HEK293 (cell line): ENCODE measurements around the gene C17orf58.

Experiments
- BCL6B ChIP-seq: fragments of 450-650 bp; formaldehyde crosslinking; IDR thresholded peaks from 2 replicates; pipeline ENCODE4 v1.5.1; 2017; ENCODE audit warnings: missing biosample characterization, missing genetic modification characterization
- CTCF ChIP-seq: fragments of 450-650 bp; formaldehyde crosslinking; IDR thresholded peaks from 2 replicates; pipeline ENCODE4 v1.5.1; 2016; ENCODE audit warnings: missing biosample characterization, missing genetic modification characterization
- KLF8 ChIP-seq: fragments of 450-650 bp; formaldehyde crosslinking; IDR thresholded peaks from 2 replicates; pipeline ENCODE4 v1.5.1; 2016; ENCODE audit warnings: missing biosample characterization, missing genetic modification characterization
- KLF9 ChIP-seq: fragments of 450-650 bp; formaldehyde crosslinking; IDR thresholded peaks from 2 replicates; pipeline ENCODE4 v1.5.1; 2016; ENCODE audit warnings: missing biosample characterization, missing genetic modification characterization, low read depth
- SP2 ChIP-seq: fragments of 450-650 bp; formaldehyde crosslinking; IDR thresholded peaks from 2 replicates; pipeline ENCODE4 v1.5.1; 2016; ENCODE audit warnings: missing biosample characterization, missing genetic modification characterization
- SP3 ChIP-seq: fragments of 450-650 bp; formaldehyde crosslinking; IDR thresholded peaks from 2 replicates; pipeline ENCODE4 v1.5.1; 2016; ENCODE audit warnings: missing biosample characterization, missing genetic modification characterization
- ZBTB17 ChIP-seq: fragments of 450-650 bp; formaldehyde crosslinking; IDR thresholded peaks from 2 replicates; pipeline ENCODE4 v1.5.1; 2016; ENCODE audit warnings: missing biosample characterization, missing genetic modification characterization
- ZBTB20 ChIP-seq: fragments of 450-650 bp; formaldehyde crosslinking; IDR thresholded peaks from 2 replicates; pipeline ENCODE4 v1.5.1; 2016; ENCODE audit warnings: missing biosample characterization, missing genetic modification characterization
- ZBTB48 ChIP-seq: fragments of 450-650 bp; formaldehyde crosslinking; IDR thresholded peaks from 2 replicates; pipeline ENCODE4 v1.5.1; 2016; ENCODE audit warnings: missing biosample characterization, missing genetic modification characterization
- ZBTB6 ChIP-seq: fragments of 450-650 bp; formaldehyde crosslinking; IDR thresholded peaks from 2 replicates; pipeline ENCODE4 v1.5.1; 2017; ENCODE audit warnings: missing biosample characterization, missing genetic modification characterization
- ZBTB7A ChIP-seq: fragments of 450-650 bp; formaldehyde crosslinking; IDR thresholded peaks from 2 replicates; pipeline ENCODE4 v1.5.1; 2016; ENCODE audit warnings: low read depth, missing biosample characterization, missing genetic modification characterization
- ZEB2 ChIP-seq: fragments of 450-650 bp; formaldehyde crosslinking; IDR thresholded peaks from 2 replicates; pipeline ENCODE4 v1.5.1; 2016; ENCODE audit warnings: missing biosample characterization, missing genetic modification characterization
- ZIC2 ChIP-seq: fragments of 450-650 bp; formaldehyde crosslinking; IDR thresholded peaks from 2 replicates; pipeline ENCODE4 v1.5.1; 2016; ENCODE audit warnings: missing biosample characterization, missing genetic modification characterization
- ZNF138 ChIP-seq: fragments of 450-650 bp; formaldehyde crosslinking; IDR thresholded peaks from 2 replicates; pipeline ENCODE4 v1.5.1; 2016; ENCODE audit warnings: missing biosample characterization, missing genetic modification characterization, borderline replicate concordance
- ZNF157 ChIP-seq: fragments of 450-650 bp; formaldehyde crosslinking; IDR thresholded peaks from 2 replicates; pipeline ENCODE4 v1.5.1; 2016; ENCODE audit warnings: missing biosample characterization, missing genetic modification characterization
- ZNF16 ChIP-seq: fragments of 450-650 bp; formaldehyde crosslinking; IDR thresholded peaks from 2 replicates; pipeline ENCODE4 v1.5.1; 2016; ENCODE audit warnings: low read depth, missing biosample characterization, missing genetic modification characterization
- ZNF202 ChIP-seq: fragments of 450-650 bp; formaldehyde crosslinking; IDR thresholded peaks from 2 replicates; pipeline ENCODE4 v1.5.1; 2016; ENCODE audit warnings: missing biosample characterization, missing genetic modification characterization, borderline replicate concordance
- ZNF211 ChIP-seq: fragments of 450-650 bp; formaldehyde crosslinking; IDR thresholded peaks from 2 replicates; pipeline ENCODE4 v1.5.1; 2016; ENCODE audit warnings: low read depth, missing biosample characterization, missing genetic modification characterization
- ZNF248 ChIP-seq: fragments of 450-650 bp; formaldehyde crosslinking; IDR thresholded peaks from 2 replicates; pipeline ENCODE4 v1.5.1; 2017; ENCODE audit warnings: missing biosample characterization, missing genetic modification characterization
- ZNF324 ChIP-seq: fragments of 450-650 bp; formaldehyde crosslinking; IDR thresholded peaks from 2 replicates; pipeline ENCODE4 v1.5.1; 2016; ENCODE audit warnings: missing biosample characterization, missing genetic modification characterization
- ZNF391 ChIP-seq: fragments of 450-650 bp; formaldehyde crosslinking; IDR thresholded peaks from 2 replicates; pipeline ENCODE4 v1.5.1; 2016; ENCODE audit warnings: low read depth, missing biosample characterization, missing genetic modification characterization, borderline replicate concordance
- ZNF394 ChIP-seq: fragments of 450-650 bp; formaldehyde crosslinking; IDR thresholded peaks from 2 replicates; pipeline ENCODE4 v1.5.1; 2016; ENCODE audit warnings: missing biosample characterization, missing genetic modification characterization, mild to moderate bottlenecking, moderate library complexity, borderline replicate concordance
- ZNF423 ChIP-seq: fragments of 450-650 bp; formaldehyde crosslinking; IDR thresholded peaks from 2 replicates; pipeline ENCODE4 v1.5.1; 2016; ENCODE audit warnings: missing biosample characterization, missing genetic modification characterization
- ZNF501 ChIP-seq: fragments of 450-650 bp; formaldehyde crosslinking; IDR thresholded peaks from 2 replicates; pipeline ENCODE4 v1.5.1; 2016; ENCODE audit warnings: missing biosample characterization, missing genetic modification characterization
- ZNF521 ChIP-seq: fragments of 450-650 bp; formaldehyde crosslinking; IDR thresholded peaks from 2 replicates; pipeline ENCODE4 v1.5.1; 2017; ENCODE audit warnings: missing biosample characterization, mild to moderate bottlenecking, missing genetic modification characterization
- ZNF600 ChIP-seq: fragments of 450-650 bp; formaldehyde crosslinking; IDR thresholded peaks from 2 replicates; pipeline ENCODE4 v1.5.1; 2016; ENCODE audit warnings: missing biosample characterization, missing genetic modification characterization
- ZNF660 ChIP-seq: fragments of 450-650 bp; IDR thresholded peaks from 2 replicates; pipeline ENCODE4 v1.5.1; 2018; ENCODE audit warnings: missing biosample characterization, mild to moderate bottlenecking, missing genetic modification characterization
- ZNF670 ChIP-seq: fragments of 450-650 bp; formaldehyde crosslinking; IDR thresholded peaks from 2 replicates; pipeline ENCODE4 v1.5.1; 2016; ENCODE audit warnings: missing biosample characterization, missing genetic modification characterization, low read depth
- ZNF677 ChIP-seq: fragments of 450-650 bp; IDR thresholded peaks from 2 replicates; pipeline ENCODE4 v1.5.0; 2018; ENCODE audit warnings: missing biosample characterization, mild to moderate bottlenecking, missing genetic modification characterization, moderate library complexity
- ZNF692 ChIP-seq: fragments of 450-650 bp; formaldehyde crosslinking; IDR thresholded peaks from 2 replicates; pipeline ENCODE4 v1.5.1; 2016; ENCODE audit warnings: missing biosample characterization, missing genetic modification characterization
- ZNF768 ChIP-seq: fragments of 450-650 bp; formaldehyde crosslinking; IDR thresholded peaks from 2 replicates; pipeline ENCODE4 v1.5.1; 2018; ENCODE audit warnings: missing biosample characterization, mild to moderate bottlenecking, missing genetic modification characterization
- ZSCAN16 ChIP-seq: fragments of 450-650 bp; formaldehyde crosslinking; IDR thresholded peaks from 2 replicates; pipeline ENCODE4 v1.5.1; 2016; ENCODE audit warnings: missing biosample characterization, missing genetic modification characterization
- ZSCAN18 ChIP-seq: fragments of 450-650 bp; formaldehyde crosslinking; IDR thresholded peaks from 2 replicates; pipeline ENCODE4 v1.5.1; 2016; ENCODE audit warnings: missing biosample characterization, missing genetic modification characterization

The C17orf58 gene

GRCh38 chr17:67993153-67993997, 2.9 kb downstream of the C17orf58 start (continued):
- TF ChIP-seq KLF9 (tag by site-specific recombination) (0 out of 2 replicates have a peak, but pooled peaks have one; percentile 13), ZEB2 (peak; percentile 41; the same call in 1 of the 2 replicates), ZNF423 (no peak), ZNF768 (no peak), ZNF248 (tag by site-specific recombination) (no peak), SP2 (no peak), ZNF211 (tag by site-specific recombination) (no peak), ZNF501 (peak; percentile 29; the same call in 1 of the 2 replicates), ZIC2 (tag by site-specific recombination) (no peak), ZNF677 (0 out of 2 replicates have a peak, but pooled peaks have one; percentile 13), CTCF (0 out of 2 replicates have a peak, but pooled peaks have one; percentile 35), ZNF202 (tag by site-specific recombination) (no peak), ZSCAN18 (no peak), ZNF157 (no peak), ZNF670 (tag by site-specific recombination) (no peak), ZNF600 (tag by site-specific recombination) (peak; percentile 66), KLF8 (0 out of 2 replicates have a peak, but pooled peaks have one; percentile 25), ZNF660 (tag by site-specific recombination) (peak; percentile 34; the same call in 1 of the 2 replicates), ZNF16 (tag by site-specific recombination) (no peak), ZNF324 (tag by site-specific recombination) (no peak), ZNF391 (tag by site-specific recombination) (no peak), ZBTB6 (tag by site-specific recombination) (peak; percentile 11; the same call in 1 of the 2 replicates), ZNF138 (tag by site-specific recombination) (no peak), SP3 (tag by site-specific recombination) (no peak), BCL6B (tag by site-specific recombination) (no peak), ZSCAN16 (tag by site-specific recombination) (0 out of 2 replicates have a peak, but pooled peaks have one; percentile 11), ZBTB17 (tag by site-specific recombination) (peak; percentile 31; the same call in 1 of the 2 replicates), ZNF692 (tag by site-specific recombination) (no peak), ZBTB20 (tag by site-specific recombination) (peak; percentile 52; the same call in 1 of the 2 replicates), ZBTB7A (tag by site-specific recombination) (no peak), ZNF521 (tag by site-specific recombination) (no peak), ZBTB48 (tag by site-specific recombination) (no peak), ZNF394 (tag by site-specific recombination) (no peak)
